DMS 273 (cell line): ENCODE data around the gene SP9.

ENCODE experiments used
- DNase-seq: peaks from one replicate; lab custom pipeline; 2025; ENCODE audit not compliant: unreplicated experiment; lab: John Stamatoyannopoulos, UW

The SP9 gene

DNA sequence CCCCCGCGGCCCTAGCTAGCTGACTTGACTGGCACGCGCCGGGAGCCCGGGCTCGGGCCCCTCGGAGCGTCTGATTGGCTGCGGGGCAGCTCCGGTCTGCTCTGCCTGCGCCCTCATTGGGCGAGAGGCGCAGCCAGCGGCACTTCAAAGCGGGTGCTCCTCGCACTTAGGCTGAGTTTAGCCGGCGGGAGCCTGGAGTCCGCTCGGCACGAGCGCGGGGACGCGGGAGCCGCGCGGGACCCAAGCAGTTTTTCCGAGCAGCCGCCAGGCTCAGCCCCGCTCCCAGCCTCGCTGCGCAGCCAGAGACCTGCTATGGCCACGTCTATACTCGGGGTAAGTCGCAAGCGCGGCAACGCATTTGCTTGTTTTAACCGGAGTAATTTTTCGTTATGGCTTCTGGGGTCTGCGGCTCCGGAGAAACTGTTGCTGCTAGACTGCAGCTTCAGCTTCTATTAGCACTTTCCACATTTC lies at the start of gene SP9:
Gene SP9, plus strand, starts transcription at position 174 of the 471 bp plus-strand sequence. Its CDS starts 139 bp downstream, at position 313.
- peak; percentile 90 for DNase-seq

- peak; percentile 72 for DNase-seq
Observed at GRCh38 chr2:174286172-174286571, 48.6 kb upstream of the SP9 start.

DNA sequence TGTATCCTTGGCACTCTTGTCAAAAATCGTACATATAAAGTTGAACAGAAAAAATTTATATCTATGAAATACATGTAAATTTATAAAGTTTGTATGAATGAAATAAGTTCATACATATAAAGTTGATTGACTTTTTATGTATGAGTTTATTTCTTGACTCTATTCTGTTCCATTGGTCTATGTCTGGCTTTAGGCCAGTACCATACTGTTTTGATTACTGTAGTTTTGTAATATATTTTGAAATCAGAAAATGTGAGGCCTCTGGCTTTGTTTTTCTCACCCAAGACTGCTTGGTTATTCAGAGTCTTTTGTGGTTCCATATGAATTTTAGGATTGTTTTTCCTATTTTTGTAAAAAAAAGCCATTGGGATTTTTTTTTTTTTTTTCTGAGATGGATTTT lies 41.8 kb upstream of the SP9 start:
- no peak for DNase-seq

- DNase-seq: no peak
Observed at GRCh38 chr2:174300114-174300513, 34.6 kb upstream of the SP9 start.

DNA sequence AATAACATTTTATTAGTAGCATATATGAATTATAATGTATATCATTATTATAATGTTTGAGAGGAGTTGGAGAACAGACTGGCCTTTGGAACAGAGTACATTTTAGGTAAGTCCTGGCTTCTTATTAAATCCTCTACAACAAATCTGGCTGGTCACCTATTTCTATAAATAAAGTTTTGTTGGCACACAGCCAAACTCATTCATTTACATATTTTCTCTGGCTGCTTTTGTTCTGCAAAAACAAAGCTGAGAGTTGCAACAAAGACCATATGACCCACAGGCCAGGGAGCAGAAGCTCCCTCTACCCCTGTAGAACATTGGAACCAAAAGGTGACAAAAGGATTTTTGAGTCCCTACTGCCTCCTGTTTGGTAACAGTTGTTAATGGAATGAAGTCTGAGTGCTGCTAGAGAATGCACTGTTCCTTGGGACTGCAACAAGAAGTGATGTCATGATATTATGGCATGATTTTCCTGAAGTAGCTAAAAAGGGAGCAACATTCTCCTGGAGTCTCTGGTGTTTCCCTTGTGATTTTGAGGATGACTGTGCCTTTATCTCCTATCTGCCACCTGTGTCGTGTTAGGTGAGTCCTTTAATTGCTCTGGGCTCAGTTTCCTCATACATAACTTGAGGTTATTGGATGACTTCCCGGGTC lies 22.0 kb upstream of the SP9 start:
- DNase-seq: no peak

DNA sequence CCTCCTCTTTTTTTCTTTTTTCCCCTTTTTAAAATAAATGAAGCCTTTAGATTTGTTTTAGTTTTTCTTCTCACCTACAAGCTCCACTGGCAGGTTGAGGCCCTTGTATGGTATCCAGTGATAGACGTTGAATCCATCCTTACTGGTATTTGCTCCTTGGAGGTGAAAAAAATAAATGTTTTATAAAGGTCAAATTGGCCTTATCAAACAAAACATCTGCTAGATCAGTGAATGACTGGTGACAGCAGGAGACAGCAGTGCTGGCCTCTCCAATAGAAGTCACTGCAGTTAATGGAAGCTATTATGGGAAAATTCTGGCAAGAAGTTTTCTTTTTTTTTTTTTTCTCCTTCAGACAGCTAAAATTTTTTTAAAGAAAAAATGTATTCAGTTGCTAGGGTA lies 12.6 kb upstream of the SP9 start:
- DNase-seq: no peak

DNA sequence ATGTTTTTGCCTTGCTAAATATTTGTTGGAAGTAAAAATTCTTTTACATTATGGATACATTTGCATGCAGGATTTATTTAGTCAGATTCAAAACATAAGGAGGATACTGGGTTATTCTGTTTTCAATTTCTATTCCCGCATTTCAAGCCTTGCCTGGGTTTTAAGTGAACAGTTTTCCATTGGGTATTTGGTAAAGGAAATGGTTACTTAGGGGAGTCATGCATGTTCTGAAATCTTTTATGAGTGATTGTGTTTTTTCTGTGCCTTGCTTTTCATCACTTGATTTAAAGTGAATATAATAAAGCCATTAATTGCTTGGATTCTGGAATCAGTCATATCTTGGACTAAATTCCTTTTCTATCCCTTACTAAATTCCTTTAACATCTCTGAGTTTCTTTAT lies 12.0 kb upstream of the SP9 start:
- DNase-seq: no peak

DNA sequence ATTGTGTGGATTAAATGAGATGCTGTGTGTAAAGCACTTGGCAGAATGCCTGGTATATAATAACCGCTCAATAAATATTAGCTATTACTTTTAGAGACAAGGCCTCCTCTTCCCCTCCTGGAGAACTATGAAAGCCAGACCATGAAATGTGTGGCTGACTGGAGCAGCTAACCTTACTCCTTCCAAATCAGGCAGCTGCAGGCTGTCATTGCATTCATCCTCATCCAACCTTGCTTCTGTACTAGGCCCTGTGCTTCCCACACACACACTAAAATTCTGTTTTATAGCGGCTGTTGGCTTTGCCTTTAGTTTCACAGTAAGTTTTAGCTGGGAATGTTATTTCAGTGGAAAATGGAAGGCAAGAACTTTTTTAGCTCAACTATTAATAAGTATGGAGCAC lies 10.2 kb upstream of the SP9 start:
- DNase-seq: no peak

- no peak for DNase-seq
Observed at GRCh38 chr2:174325373-174326160, 9.2 kb upstream of the SP9 start.

DNA sequence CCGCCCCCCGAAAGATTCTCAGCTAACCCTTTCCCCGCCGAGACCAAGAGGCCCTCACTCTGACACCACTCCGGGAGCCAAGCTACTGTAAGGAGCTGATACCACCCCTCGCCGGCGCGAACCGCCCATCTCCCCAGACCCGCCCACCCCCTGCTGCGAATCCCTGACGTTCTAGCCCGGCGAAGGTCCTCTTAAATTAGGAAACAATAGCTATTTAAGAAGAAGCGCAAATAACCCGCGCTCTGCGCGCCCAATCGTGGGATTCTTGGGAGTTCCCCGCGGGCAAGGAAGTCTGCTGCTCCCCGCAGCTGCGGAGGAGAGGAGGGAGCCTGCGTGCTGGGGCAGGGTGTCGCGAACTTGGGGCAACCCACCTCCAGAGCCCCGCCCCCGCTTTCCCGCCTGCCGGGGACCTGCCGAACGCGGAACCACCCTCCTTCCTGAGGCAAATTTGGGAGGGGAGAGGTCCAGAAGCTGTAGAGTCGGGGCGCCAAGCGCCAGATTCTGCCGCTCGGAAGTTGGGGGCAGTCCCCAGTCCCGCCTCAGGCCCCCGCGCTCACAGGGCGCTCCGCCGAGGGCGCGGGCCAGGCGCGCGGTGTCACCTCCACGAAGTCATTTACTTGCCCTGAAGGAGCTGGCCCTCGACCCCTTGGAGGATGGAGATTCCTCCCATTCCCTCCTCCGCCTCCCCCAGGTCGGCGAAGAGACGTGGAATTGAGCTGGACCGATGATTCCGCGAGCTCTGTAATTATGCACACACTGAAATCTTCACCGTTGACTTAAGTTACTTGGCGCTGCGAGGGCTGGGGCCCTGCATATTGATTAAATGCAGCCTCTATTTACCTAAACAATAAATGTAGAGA lies 8.4 kb upstream of the SP9 start:
- peak; percentile 52 for DNase-seq

DNA sequence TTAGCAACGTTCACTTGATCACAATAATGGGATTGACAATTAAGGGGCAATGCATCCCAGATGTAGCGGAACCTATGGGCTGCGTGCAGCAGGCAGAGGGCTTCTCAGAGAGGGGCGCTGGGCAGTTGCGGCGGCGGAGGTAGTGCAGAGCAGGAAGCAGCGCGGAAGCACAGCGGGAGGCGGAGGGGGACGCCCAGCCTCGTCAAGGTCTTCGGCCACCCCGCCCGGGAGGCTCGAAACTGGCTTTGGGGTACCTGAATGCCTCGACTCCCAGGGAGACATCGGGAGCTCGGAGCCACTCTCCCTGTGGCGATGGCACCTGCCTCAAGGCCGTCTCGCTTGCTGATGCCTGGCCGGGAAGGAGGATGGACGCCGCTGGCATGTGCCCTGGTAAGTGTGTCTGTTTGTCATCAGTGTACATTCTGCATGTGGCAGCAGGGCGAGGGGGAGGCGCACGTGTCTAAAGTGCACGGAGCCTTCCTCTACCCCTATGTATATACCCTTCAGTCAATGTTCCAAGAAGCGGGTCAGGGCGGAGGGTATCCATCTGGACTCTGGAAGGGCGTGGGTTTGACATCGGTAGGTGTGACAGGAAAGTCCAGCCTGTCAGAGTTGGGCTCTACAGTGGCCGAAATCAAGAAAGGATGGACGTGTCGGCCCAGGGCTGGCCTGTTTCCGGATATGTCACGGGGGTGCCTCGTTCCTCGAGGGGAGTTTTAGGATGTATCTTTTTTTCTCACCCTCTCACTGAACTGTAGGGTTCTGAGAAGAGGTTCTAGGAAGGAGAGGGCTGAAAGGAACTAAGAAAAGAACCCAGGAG lies 7.5 kb upstream of the SP9 start:
- DNase-seq: no peak

GRCh38 chr2:174327841-174328113 lies 7.0 kb upstream of the SP9 start:
- no peak for DNase-seq

DNA sequence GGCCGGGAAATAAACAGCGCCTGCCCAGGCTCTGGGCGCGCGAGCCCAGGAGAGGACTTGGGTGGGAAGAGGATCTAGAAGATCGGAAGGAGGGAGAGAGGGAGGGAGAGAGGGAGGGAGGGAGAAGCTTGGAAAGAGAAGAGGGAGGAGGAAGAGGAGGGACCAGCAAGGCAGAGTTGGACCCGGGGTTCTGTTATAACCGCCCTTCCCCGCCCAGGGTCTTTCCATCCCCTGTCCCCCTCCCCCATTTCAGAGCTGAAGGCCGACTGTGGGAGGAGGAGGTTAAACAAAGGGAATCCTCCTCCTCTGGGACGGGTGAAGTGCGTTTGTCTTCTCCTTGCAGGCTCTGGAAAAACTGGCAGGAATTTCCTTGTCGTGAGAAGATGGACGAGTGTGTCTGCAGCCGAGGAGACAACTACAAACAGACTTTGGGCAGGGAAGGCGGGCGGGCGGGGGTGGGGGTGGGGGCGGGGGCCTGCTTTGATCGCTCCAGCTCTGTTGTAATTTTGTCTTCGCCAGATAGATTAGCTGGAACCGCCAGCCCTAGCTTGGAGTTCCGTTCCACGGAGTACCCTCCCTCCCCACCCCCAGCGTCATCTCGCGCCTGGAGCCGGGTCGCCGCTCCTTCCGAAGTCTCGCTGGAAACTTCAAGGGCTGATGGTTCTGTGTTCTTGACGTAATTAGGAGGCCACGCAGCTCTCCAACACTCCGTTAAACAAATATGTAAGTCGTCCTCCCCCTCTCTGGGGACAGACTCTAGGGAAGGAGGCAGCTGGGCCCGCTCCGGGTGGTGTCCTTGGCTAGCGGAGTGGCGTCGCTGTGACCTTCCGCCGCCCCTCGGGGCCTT lies 6.4 kb upstream of the SP9 start:
- DNase-seq: no peak

- no peak for DNase-seq
Observed at GRCh38 chr2:174328961-174329715, 5.6 kb upstream of the SP9 start.

DNA sequence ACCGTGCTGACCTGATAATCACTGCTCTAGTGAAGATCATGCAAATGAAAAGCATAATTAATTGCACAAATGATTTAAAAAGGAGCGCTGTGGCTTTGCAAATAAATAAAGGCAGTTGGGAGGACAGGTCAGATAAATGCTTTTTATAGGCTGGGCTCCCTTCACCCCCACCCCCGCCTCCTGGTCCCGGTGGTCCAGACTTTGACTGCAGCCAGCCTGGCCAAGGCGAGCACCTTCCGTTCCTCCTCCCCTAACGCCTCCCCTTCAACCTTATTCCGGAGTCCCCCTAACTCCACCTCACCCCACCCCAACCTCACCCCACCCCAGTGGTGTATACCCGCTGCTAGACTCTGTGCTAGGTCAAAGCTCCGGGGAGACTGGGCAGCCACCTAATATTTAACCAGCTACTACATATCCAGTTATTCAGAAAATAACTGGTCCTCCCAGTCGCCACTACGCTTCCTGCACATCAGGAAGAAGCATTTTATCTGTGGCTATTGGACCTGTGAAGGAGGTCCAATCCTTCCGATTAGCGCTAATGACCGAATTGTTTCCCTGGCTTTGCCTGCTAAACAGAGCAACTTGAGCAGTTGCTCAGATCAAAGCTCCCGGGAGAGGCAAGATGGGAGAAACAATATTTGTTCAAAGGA lies 3.7 kb upstream of the SP9 start:
- no peak for DNase-seq

- DNase-seq: no peak
Observed at GRCh38 chr2:174331595-174332216, 3.0 kb upstream of the SP9 start.

GRCh38 chr2:174332217-174332963 lies 2.4 kb upstream of the SP9 start:
- peak; percentile 31 for DNase-seq

DNA sequence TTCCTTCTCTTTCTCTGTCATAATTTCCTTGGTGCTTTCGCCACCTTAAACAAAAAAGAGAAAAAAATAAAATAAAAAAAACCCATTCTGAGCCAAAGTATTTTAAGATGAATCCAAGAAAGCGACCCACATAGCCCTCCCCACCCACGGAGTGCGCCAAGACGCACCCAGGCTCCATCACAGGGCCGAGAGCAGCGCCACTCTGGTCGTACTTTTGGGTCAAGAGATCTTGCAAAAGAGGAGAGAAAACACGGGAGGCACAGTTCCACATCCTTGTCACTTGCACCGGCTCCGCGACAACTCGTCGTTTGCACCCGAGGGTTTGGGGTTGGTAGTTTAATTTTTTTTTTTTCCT lies 1.8 kb upstream of the SP9 start:
- no peak for DNase-seq
